Esophagus muscularis mucosa (tissue), 4 donors: ENCODE measurements around the gene C2CD4C. TPM values are rescaled to one million over a fixed set of nuclear protein-coding genes. Genes with fewer than 3 reads are reported as not detected.

Source experiments
- DNase-seq: peaks from one replicate; pipeline ENCODE4 v3.0.0-alpha.2; 2017; ENCODE audit errors: extremely low spot score
- H3K27ac ChIP-seq, 4 donors: fragments of 200-600 bp; sonication (generic); replicated peaks in 1 of 4; 1 replicate in 3 of 4; 2 replicates in 1 of 4; pipeline ENCODE4 v1.5.1; 2016 to 2019; ENCODE audit warnings: mild to moderate bottlenecking in 1 of 4
- H3K27me3 ChIP-seq, 4 donors: fragments of 200-600 bp; sonication (generic); one replicate each; pipeline versions ENCODE4 v1.5.1 to v1.6.0; 2016 to 2019
- H3K36me3 ChIP-seq, 4 donors: fragments of 200-600 bp; sonication (generic); one replicate each; pipeline ENCODE4 v1.5.1; 2016 to 2019
- H3K4me1 ChIP-seq, 4 donors: fragments of 200-600 bp; sonication (generic); one replicate each; pipeline ENCODE4 v1.5.1; 2016 to 2019
- H3K4me3 ChIP-seq, 4 donors: fragments of 200-600 bp; sonication (generic); 1 replicate in 2 of 4; 2 replicates in 2 of 4; pipeline ENCODE4 v1.5.1; 2016 to 2019; ENCODE audit warnings: mild to moderate bottlenecking in 4 of 4, moderate library complexity in 1 of 4
- H3K9me3 ChIP-seq, 4 donors: fragments of 200-600 bp; sonication (generic); 1 replicate in 3 of 4; 2 replicates in 1 of 4; pipeline ENCODE4 v1.5.1; 2016 to 2019
- EP300 ChIP-seq: sonication (generic); formaldehyde crosslinking; IDR thresholded peaks from one replicate; pipeline ENCODE4 v1.6.1; 2017; ENCODE audit warnings: antibody characterized with exemption
- POLR2A ChIP-seq: fragments of 450-650 bp; IDR thresholded peaks from one replicate; pipeline ENCODE4 v1.6.1; 2017; ENCODE audit warnings: antibody characterized with exemption, moderate library complexity, mild to moderate bottlenecking, low read depth
- POLR2AphosphoS5 ChIP-seq, 2 donors: sonication (generic); formaldehyde crosslinking; IDR thresholded peaks; one replicate each; pipeline ENCODE4 v1.6.1; 2017; ENCODE audit warnings: antibody characterized with exemption in 2 of 2
- WGBS: methylation state at CpG from one replicate; pipeline ENCODE4 v1.1.5; 2018; 5-methylcytosine and 5-hydroxymethylcytosine counted together
- intact Hi-C: fragments of 100-400 bp; cut with DNase I; formaldehyde crosslinking; loops from one replicate; pipeline ENCODE4 v1.15.1; 2023
- total RNA-seq, 4 donors: library from RNA; depleted of rRNA; stranded (reverse); fragments of >200 nt; gene quantifications; one replicate each; pipeline versions ENCODE4 v1.1.0 to v1.2.1, GENCODE V29; 2016
- TF ChIP-seq, protein P1 (sequence below), 3 experiments: fragments of 200-600 bp in 2 of 3; fragments of 450-650 bp in 1 of 3; sonication (generic) in 2 of 3; IDR thresholded peaks; one replicate each; pipeline ENCODE4 v1.5.1; 2017 to 2019; ENCODE audit warnings: antibody characterized with exemption in 3 of 3, mild to moderate bottlenecking in 2 of 3, moderate library complexity in 1 of 3

Gene C2CD4C
- total RNA-seq, 4 donors from 2014 or later: 0.46 to 3.7 (median 1.7) TPM

DNA sequence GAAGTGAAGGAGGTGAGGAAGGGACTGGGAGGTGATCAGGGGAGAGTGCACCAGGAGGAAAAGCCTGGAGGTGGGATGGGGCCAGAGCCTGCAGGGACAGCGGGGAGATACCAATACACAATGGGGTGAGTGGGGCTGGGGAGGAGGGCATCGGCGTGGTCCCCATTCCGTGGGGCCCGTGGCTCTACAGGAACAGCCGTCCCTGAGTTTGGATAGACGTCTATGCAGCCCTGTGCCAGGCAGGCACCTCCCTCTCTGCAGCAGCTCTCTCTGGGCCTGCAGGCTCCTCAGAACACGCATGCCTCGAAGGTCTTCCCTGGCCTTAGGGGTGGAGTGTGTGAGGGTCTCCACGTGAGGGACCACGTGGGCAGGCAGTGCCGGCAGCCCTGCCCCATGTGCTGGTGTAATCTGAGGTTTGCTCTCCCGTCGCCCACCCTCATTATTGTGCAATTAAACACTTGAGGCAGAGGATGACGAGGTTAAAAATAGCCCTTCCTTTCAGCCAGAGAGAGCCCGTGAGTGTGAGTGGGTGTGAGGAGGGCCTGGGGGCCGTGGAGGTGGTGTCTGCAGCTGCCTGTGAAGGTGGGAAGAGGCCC is 16.5 kb downstream of the C2CD4C start:
- DNase-seq: no peak
- peaks cover 0 to 33% (median 0%) of the 10 kb centered on the region in 4 donors for H3K27me3 ChIP-seq
- intact Hi-C loops: no loop called here

DNA sequence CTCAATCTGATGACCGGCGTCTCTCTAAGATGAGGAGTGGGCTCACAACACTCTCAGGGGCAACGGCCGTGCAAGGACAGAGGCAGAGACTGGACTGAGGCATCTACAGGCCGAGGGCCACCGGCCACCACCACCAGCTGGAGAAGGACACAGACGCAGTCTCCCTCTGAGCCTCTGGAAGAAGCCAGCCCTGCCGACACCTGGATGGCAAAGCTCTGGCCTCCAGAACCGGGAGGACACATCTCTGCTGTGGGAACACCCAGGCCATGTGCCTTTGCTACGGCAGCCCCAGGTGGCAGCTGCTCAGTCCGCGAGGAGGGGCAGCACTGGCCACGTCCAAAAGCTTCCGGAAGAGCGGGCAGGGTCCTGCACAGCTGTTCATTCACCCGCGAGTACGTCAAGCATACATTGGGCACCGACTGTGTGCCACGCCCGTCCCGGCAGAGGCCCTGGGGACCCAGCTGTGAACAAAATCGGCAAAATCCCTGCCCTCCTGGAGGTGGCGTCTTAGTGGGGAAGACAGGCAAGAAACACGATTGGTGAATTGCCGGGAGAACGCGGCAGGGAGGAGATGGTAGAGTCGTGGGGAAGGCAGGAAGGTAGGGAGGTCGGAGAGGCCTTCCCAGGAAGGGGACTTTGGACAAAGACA is 17.1 kb downstream of the C2CD4C start:
- no peak overlapping the region for H3K4me3 ChIP-seq
- no peak for TF ChIP-seq EP300
- TF ChIP-seq, protein P1, sequence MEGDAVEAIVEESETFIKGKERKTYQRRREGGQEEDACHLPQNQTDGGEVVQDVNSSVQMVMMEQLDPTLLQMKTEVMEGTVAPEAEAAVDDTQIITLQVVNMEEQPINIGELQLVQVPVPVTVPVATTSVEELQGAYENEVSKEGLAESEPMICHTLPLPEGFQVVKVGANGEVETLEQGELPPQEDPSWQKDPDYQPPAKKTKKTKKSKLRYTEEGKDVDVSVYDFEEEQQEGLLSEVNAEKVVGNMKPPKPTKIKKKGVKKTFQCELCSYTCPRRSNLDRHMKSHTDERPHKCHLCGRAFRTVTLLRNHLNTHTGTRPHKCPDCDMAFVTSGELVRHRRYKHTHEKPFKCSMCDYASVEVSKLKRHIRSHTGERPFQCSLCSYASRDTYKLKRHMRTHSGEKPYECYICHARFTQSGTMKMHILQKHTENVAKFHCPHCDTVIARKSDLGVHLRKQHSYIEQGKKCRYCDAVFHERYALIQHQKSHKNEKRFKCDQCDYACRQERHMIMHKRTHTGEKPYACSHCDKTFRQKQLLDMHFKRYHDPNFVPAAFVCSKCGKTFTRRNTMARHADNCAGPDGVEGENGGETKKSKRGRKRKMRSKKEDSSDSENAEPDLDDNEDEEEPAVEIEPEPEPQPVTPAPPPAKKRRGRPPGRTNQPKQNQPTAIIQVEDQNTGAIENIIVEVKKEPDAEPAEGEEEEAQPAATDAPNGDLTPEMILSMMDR (IDR thresholded peaks at IDR 0.05): no peak
- no peak for TF ChIP-seq POLR2AphosphoS5 (IDR thresholded peaks at IDR 0.05)
- TF ChIP-seq POLR2A: no peak
- 84% methylated on average over 27 of the region's 30 CpGs for WGBS
- no peaks in the 10 kb centered on the region for H3K4me1 ChIP-seq
- intact Hi-C loops: no loop called here
- H3K27ac ChIP-seq: no peak overlapping the region
- peaks cover 0 to 31% (median 0%) of the 10 kb centered on the region in 4 donors for H3K27me3 ChIP-seq
- H3K9me3 ChIP-seq: no peaks in the 10 kb centered on the region
- no peak for DNase-seq
- no peaks in the 10 kb centered on the region for H3K36me3 ChIP-seq

More for the DNA sequence above, 16.5 kb downstream of the C2CD4C start:
- Histone ChIP-seq H3K9me3 (no peaks in the 10 kb centered on the region), H3K4me3 (no peak overlapping the region), H3K36me3 (no peaks in the 10 kb centered on the region), H3K4me1 (no peaks in the 10 kb centered on the region), H3K27ac (no peak overlapping the region)
- TF ChIP-seq, protein P1 (IDR thresholded peaks at IDR 0.05): no peak
- TF ChIP-seq POLR2A: no peak
- TF ChIP-seq POLR2AphosphoS5 (IDR thresholded peaks at IDR 0.05): no peak
- TF ChIP-seq EP300: no peak
- 37% methylated on average over 15 of the region's 17 CpGs for WGBS

DNA sequence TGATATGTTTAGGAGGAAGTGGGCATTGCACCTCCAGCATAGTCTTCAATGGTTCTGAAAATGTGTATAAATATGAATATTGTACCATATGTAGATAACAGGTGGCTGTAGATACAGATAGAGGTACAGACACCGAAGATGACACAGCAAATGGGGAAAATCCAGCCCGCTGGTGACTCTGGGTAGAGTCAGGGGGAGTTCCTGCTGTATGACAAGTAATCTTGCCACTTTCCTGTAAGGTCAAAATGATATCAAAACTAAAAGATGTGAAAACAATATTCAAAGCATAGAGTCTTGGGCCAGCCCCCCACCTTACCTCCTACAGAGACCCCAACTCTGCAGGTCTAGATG is 17.8 kb downstream of the C2CD4C start:
- Histone ChIP-seq H3K36me3 (no peaks in the 10 kb centered on the region), H3K4me1 (no peaks in the 10 kb centered on the region), H3K27ac (no peak overlapping the region), H3K27me3 (peaks cover 0 to 32% (median 0%) of the 10 kb centered on the region in 4 donors), H3K4me3 (no peak overlapping the region), H3K9me3 (no peaks in the 10 kb centered on the region)
- no peak for DNase-seq
- 89% methylated on average over 2 of the region's 2 CpGs for WGBS
- intact Hi-C loops: no loop called here
- no peak for TF ChIP-seq POLR2AphosphoS5 (IDR thresholded peaks at IDR 0.05)
- TF ChIP-seq EP300: no peak

DNA sequence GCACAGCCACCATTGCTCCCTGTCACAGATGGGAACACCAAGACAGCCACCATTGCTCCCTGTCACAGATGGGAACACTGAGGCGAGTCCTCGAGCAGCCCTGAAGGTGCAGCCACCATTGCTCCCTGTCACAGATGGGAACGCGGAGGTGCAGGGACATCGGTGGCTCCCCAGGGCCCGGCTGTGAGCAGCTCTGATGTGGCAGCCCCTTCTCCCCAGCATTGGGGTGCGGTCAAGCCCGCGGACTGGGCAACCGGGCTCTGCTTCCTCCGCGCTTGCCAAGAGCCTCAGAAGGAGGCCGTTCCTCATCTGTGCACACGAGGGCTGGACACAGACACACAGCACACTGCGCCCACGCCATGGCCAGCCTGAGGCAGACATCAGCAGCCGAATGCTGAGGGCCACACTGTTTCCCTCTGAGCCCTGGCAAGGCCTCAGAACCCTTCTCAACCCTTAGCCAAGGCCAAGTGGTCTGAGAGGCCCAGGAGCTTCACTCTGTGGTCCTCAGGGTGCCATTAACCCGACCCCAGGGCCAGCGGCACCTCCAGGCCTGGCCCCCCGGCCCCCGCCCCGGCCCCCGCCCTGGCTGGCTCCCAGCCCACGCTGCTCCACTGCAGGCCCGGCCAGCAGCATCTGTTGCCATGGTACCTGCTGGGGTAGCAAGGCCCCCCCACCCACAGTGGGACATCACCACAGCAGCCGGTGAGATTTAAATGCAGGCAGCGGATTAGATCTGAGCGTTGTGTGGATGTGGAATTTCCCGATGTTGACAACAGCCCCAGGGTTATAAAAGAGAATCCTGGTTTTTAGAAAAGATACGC is 18.4 kb downstream of the C2CD4C start:
- no peak overlapping the region for H3K27ac ChIP-seq
- intact Hi-C loops: no loop called here
- TF ChIP-seq EP300 (no peak), POLR2AphosphoS5 (IDR thresholded peaks at IDR 0.05) (no peak), POLR2A (no peak)
- TF ChIP-seq, protein P1 (IDR thresholded peaks at IDR 0.05): no peak
- peaks cover 0 to 38% (median 0%) of the 10 kb centered on the region in 4 donors for H3K27me3 ChIP-seq
- no peaks in the 10 kb centered on the region for H3K9me3 ChIP-seq
- no peak for DNase-seq
- H3K36me3 ChIP-seq: no peaks in the 10 kb centered on the region
- no peak overlapping the region for H3K4me3 ChIP-seq
- 81% methylated on average over 10 of the region's 30 CpGs for WGBS
- H3K4me1 ChIP-seq: no peaks in the 10 kb centered on the region

DNA sequence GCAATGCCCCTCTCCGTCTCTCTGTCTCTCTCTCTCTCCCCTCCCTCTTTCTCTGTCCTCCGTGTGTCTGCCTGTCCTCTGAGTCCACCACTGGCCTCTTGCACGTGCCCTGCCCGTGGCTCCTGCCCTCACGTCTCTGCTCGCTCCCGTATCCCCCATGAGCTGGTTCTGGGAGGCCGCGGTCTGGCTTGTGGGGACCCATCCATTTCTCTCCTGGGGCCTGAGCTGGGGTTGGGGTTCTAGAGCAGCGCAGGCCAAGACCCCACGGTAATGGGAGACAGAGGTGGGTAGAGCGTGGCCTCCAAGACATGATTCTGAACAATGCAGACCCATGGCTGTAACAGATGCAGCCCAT is 19.0 kb downstream of the C2CD4C start:
- no peak for DNase-seq
- Histone ChIP-seq H3K36me3 (no peaks in the 10 kb centered on the region), H3K27ac (no peak overlapping the region), H3K4me3 (no peak overlapping the region), H3K27me3 (peaks cover 0 to 39% (median 0%) of the 10 kb centered on the region in 4 donors), H3K4me1 (no peaks in the 10 kb centered on the region), H3K9me3 (no peaks in the 10 kb centered on the region)
- TF ChIP-seq EP300 (no peak), POLR2AphosphoS5 (IDR thresholded peaks at IDR 0.05) (no peak), POLR2A (no peak)
- TF ChIP-seq, protein P1 (IDR thresholded peaks at IDR 0.05): no peak
- WGBS: 87% methylated on average over 11 of the region's 12 CpGs
- intact Hi-C loops: loop anchor here (10.0 kb wide), 1 partner anchor 95 kb away; no protein-coding TSS in a partner anchor
